Lower lobe of right lung (tissue), 2 donors: ENCODE measurements around the gene TET2. TPM values are rescaled to one million over a fixed set of nuclear protein-coding genes. Genes with fewer than 3 reads are reported as not detected.

ENCODE experiments used
- ATAC-seq, 2 donors: fragments of 200-7000 bp; cut with Tn5 transposase; one replicate each; pipeline ENCODE4 v1.9.1; 2020 to 2022; ENCODE audit warnings: mild to moderate bottlenecking in 2 of 2, moderate library complexity in 2 of 2
- DNase-seq: peaks from one replicate; pipeline ENCODE4 v3.0.0-alpha.2; 2020
- H3K27ac ChIP-seq: fragments of 200-600 bp; one replicate; pipeline ENCODE4 v1.8.0; 2022
- H3K27me3 ChIP-seq: fragments of 200-600 bp; one replicate; pipeline ENCODE4 v1.8.0; 2022; ENCODE audit warnings: low read depth
- H3K36me3 ChIP-seq: fragments of 200-600 bp; one replicate; pipeline ENCODE4 v1.8.0; 2022; ENCODE audit warnings: mild to moderate bottlenecking
- H3K4me1 ChIP-seq: fragments of 200-600 bp; one replicate; pipeline ENCODE4 v1.8.0; 2022
- H3K4me3 ChIP-seq: fragments of 200-600 bp; one replicate; pipeline ENCODE4 v1.8.0; 2022; ENCODE audit warnings: mild to moderate bottlenecking
- H3K9me3 ChIP-seq: fragments of 200-600 bp; one replicate; pipeline ENCODE4 v1.8.0; 2022
- CTCF ChIP-seq: fragments of 200-600 bp; IDR thresholded peaks from one replicate; pipeline ENCODE4 v1.8.0; 2022; ENCODE audit warnings: antibody characterized with exemption, mild to moderate bottlenecking
- intact Hi-C: fragments of 100-400 bp; cut with DNase I; formaldehyde crosslinking; loops from one replicate; pipeline ENCODE4 v1.11.0; 2022
- total RNA-seq: library from RNA; stranded (reverse); fragmentation: NEBNext Ultra II Directional; extraction: Animal tissue kit (Norgen Biotek cat#: 25700); gene quantifications from one replicate; pipeline ENCODE4 v1.2.1, GENCODE V29; 2021
- donor health status: DM: no; HTN: yes; CAD: no; lungs with severe emphysema.

TET2 gene
- total RNA-seq, 1 donor from 2014 or later: 37.3 TPM

GRCh38 chr4:105194328-105195231 is 47.9 kb downstream of the TET2 start:
- Histone ChIP-seq H3K36me3 (peaks cover 5% of the 10 kb centered on the region), H3K27me3 (no peaks in the 10 kb centered on the region), H3K4me3 (no peak overlapping the region), H3K27ac (no peak overlapping the region), H3K4me1 (peaks cover 54% of the 10 kb centered on the region), H3K9me3 (no peaks in the 10 kb centered on the region)
- no peak for TF ChIP-seq CTCF
- intact Hi-C loops: no loop called here
- ATAC-seq (no peak), DNase-seq (no peak)

- H3K4me3 ChIP-seq: no peak overlapping the region
- no peak overlapping the region for H3K27ac ChIP-seq
- ATAC-seq (peak; percentile 55 to 87), DNase-seq (no peak)
- TF ChIP-seq CTCF: peak; percentile 20
- intact Hi-C loops: no loop called here
- no peaks in the 10 kb centered on the region for H3K36me3 ChIP-seq
- no peaks in the 10 kb centered on the region for H3K27me3 ChIP-seq
- H3K4me1 ChIP-seq: peaks cover 44% of the 10 kb centered on the region
- H3K9me3 ChIP-seq: no peaks in the 10 kb centered on the region
Measured at GRCh38 chr4:105196523-105197145, 50.0 kb downstream of the TET2 start.

- H3K4me1 ChIP-seq: peaks cover 32% of the 10 kb centered on the region
- no peaks in the 10 kb centered on the region for H3K36me3 ChIP-seq
- intact Hi-C loops: no loop called here
- H3K27ac ChIP-seq: no peak overlapping the region
- H3K9me3 ChIP-seq: no peaks in the 10 kb centered on the region
- no peak for TF ChIP-seq CTCF
- no peak overlapping the region for H3K4me3 ChIP-seq
- H3K27me3 ChIP-seq: no peaks in the 10 kb centered on the region
- ATAC-seq: no peak
- no peak for DNase-seq
Measured at GRCh38 chr4:105197777-105198176, 51.1 kb downstream of the TET2 start.

GRCh38 chr4:105198541-105198940 is 51.9 kb downstream of the TET2 start:
- Histone ChIP-seq H3K36me3 (no peaks in the 10 kb centered on the region), H3K9me3 (no peaks in the 10 kb centered on the region), H3K27me3 (no peaks in the 10 kb centered on the region), H3K4me1 (peaks cover 25% of the 10 kb centered on the region), H3K27ac (no peak overlapping the region), H3K4me3 (no peak overlapping the region)
- DNase-seq (no peak), ATAC-seq (no peak)
- intact Hi-C loops: no loop called here
- TF ChIP-seq CTCF: no peak

- H3K9me3 ChIP-seq: no peaks in the 10 kb centered on the region
- no peak for TF ChIP-seq CTCF
- intact Hi-C loops: no loop called here
Measured at GRCh38 chr4:105206214-105206613, 59.5 kb downstream of the TET2 start.

More at GRCh38 chr4:105206214-105206613, 59.5 kb downstream of the TET2 start:
- Histone ChIP-seq H3K27ac (no peak overlapping the region), H3K4me3 (no peak overlapping the region), H3K27me3 (no peaks in the 10 kb centered on the region), H3K36me3 (no peaks in the 10 kb centered on the region), H3K4me1 (no peaks in the 10 kb centered on the region)
- no peak for ATAC-seq
- no peak for DNase-seq
